CD8-positive, alpha-beta memory T cell (primary cell): ENCODE measurements around the gene SPHK2. TPM values are rescaled to one million over a fixed set of nuclear protein-coding genes. Genes with fewer than 3 reads are reported as not detected.

Source experiments
- CTCF ChIA-PET: fragments of 350-600 bp; sonication (Branson Sonifier 250); formaldehyde crosslinking; loops from one replicate; lab custom pipeline; 2021; ENCODE audit warnings: antibody characterized with exemption; lab: Charles Lee
- POLR2A ChIA-PET: fragments of 350-600 bp; sonication (Branson Sonifier 250); formaldehyde crosslinking; loops from one replicate; lab custom pipeline; 2021; ENCODE audit warnings: antibody characterized with exemption; lab: Charles Lee
- DNase-seq, 5 donors: peaks; one replicate each; pipeline versions ENCODE4 v3.0.0 to v3.0.0-alpha.2; 2020 to 2022; ENCODE audit warnings: mixed read lengths in 1 of 5
- H3K27ac ChIP-seq: one replicate; pipeline ENCODE4 v1.7.0; 2013; ENCODE audit warnings: low read depth, mild to moderate bottlenecking, low read length, moderate library complexity
- H3K27me3 ChIP-seq: 2 replicates; pipeline ENCODE4 v1.7.0; 2013; ENCODE audit warnings: low read length, mild to moderate bottlenecking; ENCODE audit not compliant: insufficient read depth, poor library complexity, severe bottlenecking
- H3K36me3 ChIP-seq: 2 replicates; pipeline ENCODE4 v1.7.0; 2013; ENCODE audit warnings: mild to moderate bottlenecking, low read length, moderate library complexity; ENCODE audit not compliant: insufficient read depth
- H3K4me1 ChIP-seq: 2 replicates; pipeline ENCODE4 v1.7.0; 2013; ENCODE audit warnings: mild to moderate bottlenecking, low read length, moderate library complexity; ENCODE audit not compliant: insufficient read depth
- H3K4me3 ChIP-seq: 2 replicates; pipeline ENCODE4 v1.7.0; 2013; ENCODE audit warnings: mild to moderate bottlenecking, low read length
- H3K9me3 ChIP-seq: 2 replicates; pipeline ENCODE4 v1.7.0; 2013; ENCODE audit warnings: mild to moderate bottlenecking, low read length
- H3K27ac Mint-ChIP-seq, 8 donors: one replicate each; pipeline ENCODE4 v1.8.0; 2020 to 2021; ENCODE audit warnings: mixed read lengths in 8 of 8, mild to moderate bottlenecking in 6 of 8, inconsistent platforms in 3 of 8, moderate library complexity in 3 of 8
- H3K27me3 Mint-ChIP-seq, 2 donors: one replicate each; pipeline ENCODE4 v1.8.0; 2020 to 2021; ENCODE audit warnings: mixed read lengths in 2 of 2, mild to moderate bottlenecking in 1 of 2, moderate library complexity in 1 of 2
- H3K36me3 Mint-ChIP-seq, 3 donors: one replicate each; pipeline ENCODE4 v1.8.0; 2020 to 2021; ENCODE audit warnings: mixed read lengths in 3 of 3, inconsistent platforms in 1 of 3, mild to moderate bottlenecking in 1 of 3
- H3K4me1 Mint-ChIP-seq, 3 donors: one replicate each; pipeline ENCODE4 v1.8.0; 2020 to 2021; ENCODE audit warnings: mixed read lengths in 3 of 3, inconsistent platforms in 1 of 3, mild to moderate bottlenecking in 1 of 3
- H3K4me3 Mint-ChIP-seq, 7 donors: one replicate each; pipeline ENCODE4 v1.8.0; 2020 to 2021; ENCODE audit warnings: mixed read lengths in 7 of 7, mild to moderate bottlenecking in 6 of 7, moderate library complexity in 4 of 7, inconsistent platforms in 2 of 7
- H3K9me3 Mint-ChIP-seq, 5 donors: one replicate each; pipeline ENCODE4 v1.8.0; 2020 to 2022; ENCODE audit warnings: mixed read lengths in 5 of 5, mild to moderate bottlenecking in 3 of 5, moderate library complexity in 2 of 5, inconsistent platforms in 1 of 5
- polyA plus RNA-seq: library from polyadenylated mRNA; unstranded; fragments of 300-500 nt; fragmentation: Illumina TruSeq; gene quantifications from one replicate; pipeline ENCODE4 v1.2.3, GENCODE V29; 2021
- total RNA-seq, 2 experiments: library from RNA; stranded (reverse); gene quantifications; one replicate each; pipeline ENCODE4 v1.2.3, GENCODE V29; 2021

Gene SPHK2
- total and polyA plus RNA-seq, 3 experiments from 2014 or later: 10.2 to 38.5 (median 37.5) TPM

- ChIA-PET CTCF (interaction anchor here (1.0 to 1.9 kb wide), 2 partner anchors 10 to 118 kb away, joined by 3 to 9 read pairs; no protein-coding TSS in a partner anchor), POLR2A (interaction anchor here (0.5 to 2.7 kb wide), 9 partner anchors 8 to 453 kb away, joined by 3 to 14 read pairs (median 4); partner anchors contain the start of genes CA11, DBP and FAM83E)
- Mint-ChIP-seq H3K36me3 (peaks cover 0 to 39% (median 7%) of the 10 kb centered on the region in 3 donors), H3K4me1 (peaks cover 42 to 56% (median 54%) of the 10 kb centered on the region in 3 donors), H3K27ac (peak overlapping the region; percentile 82 to 97 (median 94)), H3K27me3 (peaks cover 0 to 3% of the 10 kb centered on the region in 2 donors), H3K4me3 (peak overlapping the region; percentile 18 to 92 (median 80)), H3K9me3 (peaks cover 0 to 2% (median 0%) of the 10 kb centered on the region in 5 donors)
- peak overlapping the region; percentile 25 for H3K4me3 ChIP-seq
- DNase-seq: no peak
- no peaks in the 10 kb centered on the region for H3K36me3 ChIP-seq
- no peaks in the 10 kb centered on the region for H3K9me3 ChIP-seq
- peak overlapping the region; percentile 48 for H3K27ac ChIP-seq
- peaks cover 20% of the 10 kb centered on the region for H3K4me1 ChIP-seq
- no peaks in the 10 kb centered on the region for H3K27me3 ChIP-seq
These were observed 4.3 kb downstream of the SPHK2 start for GRCh38 chr19:48623556-48624066.

GRCh38 chr19:48624067-48624594 lies 4.8 kb downstream of the SPHK2 start:
- peaks cover 0 to 36% (median 7%) of the 10 kb centered on the region in 3 donors for H3K36me3 Mint-ChIP-seq
- H3K27me3 Mint-ChIP-seq: peaks cover 0 to 2% of the 10 kb centered on the region in 2 donors
- peak; percentile 88 to 94 (median 92) for DNase-seq
- H3K27ac ChIP-seq: peak overlapping the region; percentile 54
- no peaks in the 10 kb centered on the region for H3K9me3 ChIP-seq
- H3K4me3 ChIP-seq: peak overlapping the region; percentile 37
- peak overlapping the region; percentile 82 to 97 (median 94) for H3K27ac Mint-ChIP-seq
- peaks cover 0 to 2% (median 0%) of the 10 kb centered on the region in 5 donors for H3K9me3 Mint-ChIP-seq
- CTCF ChIA-PET: interaction anchor here (1.0 to 1.9 kb wide), 2 partner anchors 10 to 119 kb away, joined by 3 to 9 read pairs; no protein-coding TSS in a partner anchor
- H3K36me3 ChIP-seq: no peaks in the 10 kb centered on the region
- POLR2A ChIA-PET: interaction anchor here (0.5 to 2.7 kb wide), 8 partner anchors 8 to 257 kb away, joined by 3 to 14 read pairs (median 4); partner anchors contain the start of genes CA11, DBP and FAM83E
- H3K27me3 ChIP-seq: no peaks in the 10 kb centered on the region
- peaks cover 20% of the 10 kb centered on the region for H3K4me1 ChIP-seq
- peaks cover 41 to 53% (median 49%) of the 10 kb centered on the region in 3 donors for H3K4me1 Mint-ChIP-seq
- H3K4me3 Mint-ChIP-seq: peak overlapping the region; percentile 55 to 92 (median 80)

DNA sequence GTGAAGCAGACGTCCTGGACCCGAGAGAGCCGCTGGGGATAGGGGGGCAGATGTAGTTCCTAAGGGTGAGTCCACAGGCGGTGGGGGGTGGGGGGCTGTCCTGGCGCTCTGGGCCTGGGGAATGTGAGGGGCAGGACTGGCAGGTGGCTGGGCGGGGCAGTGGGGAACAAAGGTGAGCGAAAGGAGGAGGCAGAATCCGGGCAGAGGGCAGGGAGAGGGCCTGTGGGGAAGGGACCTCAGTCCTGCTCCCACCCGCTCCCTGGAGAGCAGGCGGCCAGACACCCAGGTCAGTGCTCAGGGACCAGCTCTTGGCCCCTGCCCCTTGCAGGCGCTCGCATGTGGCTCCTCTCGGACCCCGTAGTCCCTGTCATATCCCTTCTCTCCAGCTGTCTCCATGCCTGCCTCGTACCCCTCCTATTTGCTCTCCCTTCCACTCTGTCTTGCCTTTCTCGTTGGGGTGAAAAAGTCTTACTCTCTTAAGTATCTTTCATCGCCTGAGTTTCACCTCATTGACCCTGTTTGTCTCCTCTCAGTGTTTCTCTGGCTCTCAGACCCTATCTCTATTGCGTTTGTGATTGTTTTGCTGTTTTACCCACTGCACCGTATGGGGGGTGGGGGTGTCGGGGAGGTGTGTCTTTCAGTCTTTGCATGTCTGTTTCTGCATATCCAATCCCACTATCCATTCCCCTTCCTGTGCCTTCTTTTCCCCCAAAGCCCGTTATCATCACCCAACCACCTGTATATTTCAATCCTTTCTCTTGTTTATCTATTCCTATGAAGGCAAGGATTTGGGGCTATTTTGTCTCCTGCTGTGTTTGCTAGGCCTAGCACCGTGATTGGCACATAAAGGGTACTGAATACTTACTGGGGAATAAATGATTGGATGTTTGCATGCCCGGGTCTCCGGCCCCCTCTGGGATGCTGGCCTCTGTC lies 5.8 kb downstream of the SPHK2 start:
- peak overlapping the region in 6 of 7 donors; percentile 23 to 88 (median 58) for H3K4me3 Mint-ChIP-seq
- Histone ChIP-seq H3K4me1 (peaks cover 13% of the 10 kb centered on the region), H3K9me3 (no peaks in the 10 kb centered on the region), H3K4me3 (no peak overlapping the region), H3K36me3 (peaks cover 6% of the 10 kb centered on the region), H3K27me3 (no peaks in the 10 kb centered on the region), H3K27ac (peak overlapping the region; percentile 54)
- H3K4me1 Mint-ChIP-seq: peaks cover 34 to 44% (median 41%) of the 10 kb centered on the region in 3 donors
- DNase-seq: no peak
- ChIA-PET POLR2A (no interaction called here), CTCF (no interaction called here)
- peaks cover 0 to 33% (median 7%) of the 10 kb centered on the region in 3 donors for H3K36me3 Mint-ChIP-seq
- H3K27ac Mint-ChIP-seq: peak overlapping the region; percentile 70 to 97 (median 86)
- H3K27me3 Mint-ChIP-seq: no peaks in the 10 kb centered on the region
- H3K9me3 Mint-ChIP-seq: no peaks in the 10 kb centered on the region

- POLR2A ChIA-PET: interaction anchor here (0.6 kb wide), 1 partner anchor 14 kb away, joined by 3 read pairs; no protein-coding TSS in a partner anchor
- no peaks in the 10 kb centered on the region for H3K9me3 Mint-ChIP-seq
These were observed 6.6 kb downstream of the SPHK2 start for GRCh38 chr19:48625891-48626327.

DNA sequence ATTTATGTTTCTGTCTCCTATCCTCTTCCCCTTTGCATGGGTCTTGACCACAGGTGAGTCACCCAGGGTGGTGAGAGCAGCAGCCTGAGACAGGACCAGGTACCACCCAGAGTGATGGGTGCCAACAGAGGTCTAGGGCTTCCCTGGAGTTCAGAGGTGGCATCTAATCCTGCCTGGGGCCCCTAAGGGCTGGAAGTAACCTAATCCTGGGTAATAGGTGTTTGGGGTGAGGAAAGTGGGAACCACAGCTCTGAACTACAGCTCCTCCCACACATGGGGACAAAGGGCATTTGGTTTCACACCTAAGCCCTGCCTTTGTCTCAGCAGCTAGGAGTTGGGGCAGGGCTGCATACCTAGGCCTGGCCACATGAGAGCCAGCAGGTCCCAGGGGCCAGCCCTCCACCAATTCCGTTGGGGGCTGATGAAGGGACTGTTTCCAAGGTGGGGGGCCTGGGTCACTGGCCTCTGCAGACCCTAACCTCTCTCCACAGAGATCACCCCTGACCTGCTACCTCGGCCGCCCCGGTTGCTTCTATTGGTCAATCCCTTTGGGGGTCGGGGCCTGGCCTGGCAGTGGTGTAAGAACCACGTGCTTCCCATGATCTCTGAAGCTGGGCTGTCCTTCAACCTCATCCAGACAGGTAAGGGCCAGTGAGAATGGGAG lies 8.0 kb downstream of the SPHK2 start:
- ChIA-PET CTCF (interaction anchor here (0.9 kb wide), 1 partner anchor 9 kb away, joined by 3 read pairs; the partner anchor contains the start of gene RPL18), POLR2A (interaction anchor here (1.4 kb wide), 1 partner anchor 9 kb away, joined by 7 read pairs; the partner anchor contains the start of gene RPL18)
- Mint-ChIP-seq H3K9me3 (no peaks in the 10 kb centered on the region), H3K27me3 (no peaks in the 10 kb centered on the region), H3K4me1 (peaks cover 25 to 48% (median 30%) of the 10 kb centered on the region in 3 donors), H3K36me3 (peaks cover 0 to 46% (median 4%) of the 10 kb centered on the region in 3 donors), H3K27ac (peak overlapping the region in 5 of 8 donors; percentile 52 to 82 (median 68)), H3K4me3 (peak overlapping the region in 4 of 7 donors; percentile 7 to 28 (median 26))
- Histone ChIP-seq H3K27ac (no peak overlapping the region), H3K36me3 (peaks cover 18% of the 10 kb centered on the region), H3K4me3 (no peak overlapping the region), H3K9me3 (no peaks in the 10 kb centered on the region), H3K27me3 (no peaks in the 10 kb centered on the region), H3K4me1 (peaks cover 10% of the 10 kb centered on the region)
- DNase-seq: peak in 1 of 5 donors; percentile 69

More at GRCh38 chr19:48625891-48626327, 6.6 kb downstream of the SPHK2 start:
- Mint-ChIP-seq H3K4me3 (no peak overlapping the region), H3K27ac (no peak overlapping the region), H3K27me3 (no peaks in the 10 kb centered on the region), H3K4me1 (peaks cover 31 to 44% (median 38%) of the 10 kb centered on the region in 3 donors), H3K36me3 (peaks cover 0 to 40% (median 7%) of the 10 kb centered on the region in 3 donors)
- peaks cover 8% of the 10 kb centered on the region for H3K36me3 ChIP-seq
- H3K9me3 ChIP-seq: no peaks in the 10 kb centered on the region
- no peak for DNase-seq
- CTCF ChIA-PET: no interaction called here
- no peak overlapping the region for H3K4me3 ChIP-seq
- no peak overlapping the region for H3K27ac ChIP-seq
- peaks cover 10% of the 10 kb centered on the region for H3K4me1 ChIP-seq
- H3K27me3 ChIP-seq: no peaks in the 10 kb centered on the region

- Mint-ChIP-seq H3K27me3 (no peaks in the 10 kb centered on the region), H3K36me3 (peaks cover 0 to 50% (median 1%) of the 10 kb centered on the region in 3 donors), H3K27ac (peak overlapping the region in 2 of 8 donors; percentile 36 to 55), H3K4me3 (no peak overlapping the region), H3K9me3 (no peaks in the 10 kb centered on the region), H3K4me1 (peaks cover 27 to 51% (median 27%) of the 10 kb centered on the region in 3 donors)
- no peak overlapping the region for H3K4me3 ChIP-seq
- H3K27me3 ChIP-seq: no peaks in the 10 kb centered on the region
- peaks cover 15% of the 10 kb centered on the region for H3K4me1 ChIP-seq
- CTCF ChIA-PET: interaction anchor here (0.9 kb wide), 1 partner anchor 9 kb away, joined by 3 read pairs; the partner anchor contains the start of gene RPL18
- no peaks in the 10 kb centered on the region for H3K9me3 ChIP-seq
- POLR2A ChIA-PET: interaction anchor here (0.6 to 1.4 kb wide), 2 partner anchors 9 to 17 kb away, joined by 5 to 7 read pairs; partner anchors contain the start of gene RPL18
- peaks cover 24% of the 10 kb centered on the region for H3K36me3 ChIP-seq
- DNase-seq: no peak
- H3K27ac ChIP-seq: no peak overlapping the region
These were observed 8.6 kb downstream of the SPHK2 start for GRCh38 chr19:48627865-48628314.
